ENCODE data around the gene C1orf141. TPM values are rescaled to one million over a fixed set of nuclear protein-coding genes. Genes with fewer than 3 reads are reported as not detected.

Gene C1orf141
- total RNA-seq, 2 donors from 2014 or later, result not detected

GRCh38 chr1:67171978-67172377, 37.2 kb upstream of the C1orf141 start:
- no peak for DNase-seq
- peaks cover 34% of the 10 kb centered on the region for H3K4me1 ChIP-seq

DNA sequence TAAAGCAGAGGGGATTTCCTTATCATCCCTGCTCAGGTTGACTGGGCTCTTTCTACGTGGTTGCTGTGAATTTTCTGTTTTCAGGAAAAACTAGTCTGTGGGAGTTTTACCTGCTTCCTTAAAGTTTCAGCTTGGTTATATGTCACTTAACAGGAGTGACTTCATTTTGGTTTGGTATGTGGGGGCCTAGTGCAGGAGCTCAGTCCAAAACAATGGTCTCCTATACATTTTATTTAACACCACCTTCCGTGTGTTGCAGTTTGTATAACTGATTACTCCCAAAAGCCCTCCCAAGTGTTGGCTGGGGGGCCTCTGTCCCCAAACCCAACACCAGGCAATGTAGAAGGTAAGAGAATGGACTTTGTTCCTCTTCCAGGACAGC, 36.8 kb upstream of the C1orf141 start:
- H3K4me3 ChIP-seq, result no peak overlapping the region
- intact Hi-C loops (cut with DNase I), result no loop called here
- no peak for TF ChIP-seq POLR2A (IDR thresholded peaks at IDR 0.05)
- TF ChIP-seq, protein P1, sequence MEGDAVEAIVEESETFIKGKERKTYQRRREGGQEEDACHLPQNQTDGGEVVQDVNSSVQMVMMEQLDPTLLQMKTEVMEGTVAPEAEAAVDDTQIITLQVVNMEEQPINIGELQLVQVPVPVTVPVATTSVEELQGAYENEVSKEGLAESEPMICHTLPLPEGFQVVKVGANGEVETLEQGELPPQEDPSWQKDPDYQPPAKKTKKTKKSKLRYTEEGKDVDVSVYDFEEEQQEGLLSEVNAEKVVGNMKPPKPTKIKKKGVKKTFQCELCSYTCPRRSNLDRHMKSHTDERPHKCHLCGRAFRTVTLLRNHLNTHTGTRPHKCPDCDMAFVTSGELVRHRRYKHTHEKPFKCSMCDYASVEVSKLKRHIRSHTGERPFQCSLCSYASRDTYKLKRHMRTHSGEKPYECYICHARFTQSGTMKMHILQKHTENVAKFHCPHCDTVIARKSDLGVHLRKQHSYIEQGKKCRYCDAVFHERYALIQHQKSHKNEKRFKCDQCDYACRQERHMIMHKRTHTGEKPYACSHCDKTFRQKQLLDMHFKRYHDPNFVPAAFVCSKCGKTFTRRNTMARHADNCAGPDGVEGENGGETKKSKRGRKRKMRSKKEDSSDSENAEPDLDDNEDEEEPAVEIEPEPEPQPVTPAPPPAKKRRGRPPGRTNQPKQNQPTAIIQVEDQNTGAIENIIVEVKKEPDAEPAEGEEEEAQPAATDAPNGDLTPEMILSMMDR (IDR thresholded peaks at IDR 0.05), result no peak
- no peak for DNase-seq
- ATAC-seq, result no peak
- H3K27ac ChIP-seq, result no peak overlapping the region
- H3K36me3 ChIP-seq (replicated peaks in 1 of 2; ENCODE audit: insufficient read depth in 1 of 2, low read depth in 2 of 2), result no peaks in the 10 kb centered on the region
- WGBS, 2 donors, result 48 to 55% methylated on average over 2 of the region's 2 CpGs
- peaks cover 34% of the 10 kb centered on the region for H3K4me1 ChIP-seq
- H3K27me3 ChIP-seq, result no peaks in the 10 kb centered on the region
- no peaks in the 10 kb centered on the region for H3K9me3 ChIP-seq

More at GRCh38 chr1:67171978-67172377, 37.2 kb upstream of the C1orf141 start:
- ATAC-seq, result no peak
- TF ChIP-seq, protein P1 (IDR thresholded peaks at IDR 0.05), result no peak
- no peak for TF ChIP-seq POLR2A (IDR thresholded peaks at IDR 0.05)
- no peak overlapping the region for H3K4me3 ChIP-seq
- H3K9me3 ChIP-seq, result no peaks in the 10 kb centered on the region
- no peaks in the 10 kb centered on the region for H3K36me3 ChIP-seq (replicated peaks in 1 of 2; ENCODE audit: insufficient read depth in 1 of 2, low read depth in 2 of 2)
- 46 to 50% methylated on average over 1 of the region's 1 CpG for WGBS, 2 donors
- H3K27me3 ChIP-seq, result no peaks in the 10 kb centered on the region
- H3K27ac ChIP-seq, result no peak overlapping the region
- intact Hi-C loops (cut with DNase I), result no loop called here

DNA sequence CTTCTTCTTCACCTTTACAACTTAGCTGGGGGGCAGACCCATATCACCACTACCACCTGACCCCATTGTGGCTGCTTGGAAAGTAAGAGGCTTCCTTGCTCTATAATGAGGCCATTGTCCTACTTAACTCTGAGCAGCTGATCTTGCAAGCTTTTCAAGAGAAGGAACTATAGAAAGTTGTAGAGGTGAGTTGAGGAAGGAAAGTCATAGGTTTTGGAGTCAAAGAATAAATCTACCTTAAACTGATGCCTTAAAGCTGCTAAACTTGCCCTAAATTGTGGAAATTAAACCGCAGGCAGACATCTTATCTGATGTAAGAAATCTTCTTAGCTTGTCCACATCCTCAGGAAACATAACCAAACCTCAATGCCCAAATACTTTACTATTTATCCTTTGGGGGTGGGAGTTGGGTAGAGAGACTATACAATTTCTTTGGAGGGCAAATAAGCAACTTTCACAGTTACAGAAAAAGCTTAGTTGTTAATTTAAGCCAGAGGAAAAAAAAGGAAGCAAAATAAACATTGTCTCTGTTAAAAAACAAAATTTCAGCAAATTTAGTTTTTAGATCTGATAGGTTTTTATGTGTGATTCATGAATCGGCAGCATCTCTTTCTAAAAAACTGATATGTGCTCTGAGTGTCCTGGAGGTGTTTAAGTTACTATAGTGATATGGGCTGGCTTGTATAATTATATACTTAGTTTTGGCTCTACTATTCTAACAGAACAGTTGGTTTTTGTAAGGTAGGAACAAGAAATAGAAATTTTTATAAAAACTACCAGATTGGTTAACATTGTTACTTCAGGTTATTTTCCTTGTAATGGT, 36.2 kb upstream of the C1orf141 start:
- Histone ChIP-seq H3K9me3 (no peaks in the 10 kb centered on the region), H3K4me1 (peaks cover 34% of the 10 kb centered on the region), H3K27ac (no peak overlapping the region), H3K27me3 (no peaks in the 10 kb centered on the region), H3K4me3 (no peak overlapping the region), H3K36me3 (replicated peaks in 1 of 2; ENCODE audit: insufficient read depth in 1 of 2, low read depth in 2 of 2) (no peaks in the 10 kb centered on the region)
- TF ChIP-seq POLR2A (IDR thresholded peaks at IDR 0.05), result no peak
- TF ChIP-seq, protein P1 (IDR thresholded peaks at IDR 0.05), result no peak
- ATAC-seq, result no peak
- DNase-seq, result no peak
- intact Hi-C loops (cut with DNase I), result no loop called here
- 53 to 68% methylated on average over 2 of the region's 2 CpGs for WGBS, 2 donors

DNA sequence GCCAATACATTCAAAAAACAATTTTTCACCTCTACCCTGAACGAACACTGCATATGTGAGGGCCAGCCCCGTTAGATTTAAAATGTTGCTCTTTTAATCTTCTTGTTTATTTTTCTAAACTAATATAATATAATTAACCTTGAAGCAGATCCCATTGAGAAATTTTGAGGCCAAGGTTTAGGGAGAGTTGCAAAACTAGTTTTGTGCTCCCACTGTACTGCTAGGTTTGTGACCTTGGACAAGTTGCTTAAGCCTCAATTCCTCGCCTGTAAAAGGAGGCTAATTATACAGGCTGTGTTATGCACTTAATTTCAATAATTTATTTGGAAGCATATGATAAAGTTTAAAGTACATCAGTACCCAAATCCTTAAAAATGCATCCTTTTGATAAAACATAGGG, 35.2 kb upstream of the C1orf141 start:
- Histone ChIP-seq H3K27me3 (no peaks in the 10 kb centered on the region), H3K4me3 (no peak overlapping the region), H3K4me1 (peaks cover 34% of the 10 kb centered on the region), H3K36me3 (replicated peaks in 1 of 2; ENCODE audit: insufficient read depth in 1 of 2, low read depth in 2 of 2) (no peaks in the 10 kb centered on the region), H3K27ac (peak overlapping the region in 3 of 4 donors; percentile 32 to 68 (median 59)), H3K9me3 (no peaks in the 10 kb centered on the region)
- DNase-seq, result peak in 2 of 4 donors; percentile 27 to 49
- ATAC-seq, result peak; percentile 79
- intact Hi-C loops (cut with DNase I), result no loop called here
- WGBS, 2 donors, result 7 to 15% methylated on average over 3 of the region's 3 CpGs
- TF ChIP-seq, protein P1 (IDR thresholded peaks at IDR 0.05), result no peak

GRCh38 chr1:67169496-67169895, 34.7 kb upstream of the C1orf141 start:
- 21 to 28% methylated on average over 2 of the region's 2 CpGs for WGBS, 2 donors
- Histone ChIP-seq H3K27ac (peak overlapping the region; percentile 13 to 68 (median 46)), H3K36me3 (replicated peaks in 1 of 2; ENCODE audit: insufficient read depth in 1 of 2, low read depth in 2 of 2) (no peaks in the 10 kb centered on the region), H3K4me1 (peaks cover 34% of the 10 kb centered on the region), H3K9me3 (no peaks in the 10 kb centered on the region), H3K27me3 (no peaks in the 10 kb centered on the region), H3K4me3 (no peak overlapping the region)
- TF ChIP-seq, protein P1 (IDR thresholded peaks at IDR 0.05), result no peak
- TF ChIP-seq POLR2A (IDR thresholded peaks at IDR 0.05), result no peak
- DNase-seq (no peak), ATAC-seq (no peak)
- intact Hi-C loops (cut with DNase I), result no loop called here
